Heart right ventricle (tissue), 16 donors: ENCODE data around the gene TRIM54. TPM values are rescaled to one million over a fixed set of nuclear protein-coding genes. Genes with fewer than 3 reads are reported as not detected.
"Not testable (repeated sequence)": the region's sequence is repeated elsewhere in the genome, so short reads cannot be mapped to it uniquely, and the experiment has no call there.

Experiments
- ATAC-seq, 8 donors: fragments of 200-7000 bp; cut with Tn5 transposase; one replicate each; pipeline ENCODE4 v1.9.1; 2020; ENCODE audit warnings: mild to moderate bottlenecking in 8 of 8, moderate library complexity in 8 of 8, moderate number of reproducible peaks in 1 of 8
- DNase-seq, 2 donors: peaks; one replicate each; pipeline ENCODE4 v3.0.0-alpha.2; 2020
- H3K27ac ChIP-seq, 10 donors: fragments of 200-600 bp; sonication (generic) in 2 of 10; one replicate each; pipeline versions ENCODE4 v1.5.0 to v1.8.0; 2020 to 2022; ENCODE audit warnings: mild to moderate bottlenecking in 3 of 10
- H3K27me3 ChIP-seq, 7 donors: fragments of 200-600 bp; one replicate each; pipeline ENCODE4 v1.8.0; 2021 to 2022; ENCODE audit warnings: mild to moderate bottlenecking in 2 of 7
- H3K36me3 ChIP-seq, 9 donors: fragments of 200-600 bp; sonication (generic) in 1 of 9; one replicate each; pipeline versions ENCODE4 v1.5.0 to v1.8.0; 2020 to 2022; ENCODE audit warnings: mild to moderate bottlenecking in 2 of 9
- H3K4me1 ChIP-seq, 9 donors: fragments of 200-600 bp; sonication (generic) in 1 of 9; one replicate each; pipeline versions ENCODE4 v1.5.0 to v1.8.0; 2020 to 2022; ENCODE audit warnings: mild to moderate bottlenecking in 4 of 9
- H3K4me3 ChIP-seq, 10 donors: fragments of 200-600 bp; sonication (generic) in 2 of 10; one replicate each; pipeline versions ENCODE4 v1.5.0 to v1.8.0; 2020 to 2022; ENCODE audit warnings: mild to moderate bottlenecking in 7 of 10, moderate library complexity in 2 of 10
- H3K9me3 ChIP-seq, 11 donors: fragments of 200-600 bp in 10 of 11; sonication (generic) in 2 of 11; one replicate each; pipeline versions ENCODE4 v1.5.0 to v1.8.0; 2013 to 2022; ENCODE audit warnings: mild to moderate bottlenecking in 2 of 11, control low read depth in 1 of 11, moderate library complexity in 1 of 11
- CTCF ChIP-seq, 9 donors: fragments of 200-600 bp; sonication (generic) in 2 of 9; IDR thresholded peaks; one replicate each; pipeline versions ENCODE4 v1.5.0 to v1.8.0; 2021 to 2022; ENCODE audit warnings: antibody characterized with exemption in 9 of 9, mild to moderate bottlenecking in 5 of 9, moderate library complexity in 1 of 9
- WGBS, 2 donors: extraction: QIAGEN DNeasy Blood & Tissue Kit; methylation state at CpG; one replicate each; pipeline ENCODE4 v1.1.7; 2013; ENCODE audit warnings: inconsistent platforms in 1 of 2; 5-methylcytosine and 5-hydroxymethylcytosine counted together
- intact Hi-C, 10 donors: fragments of 100-400 bp; cut with DNase I; formaldehyde crosslinking; loops; one replicate each; pipeline versions ENCODE4 v1.11.1 to v1.14.2; 2022
- polyA plus RNA-seq, 2 donors: library from polyadenylated mRNA; stranded (reverse); fragments of 200-250 nt; gene quantifications; one replicate each; pipeline ENCODE4 v1.2.3, GENCODE V29; 2013
- total RNA-seq, 10 donors: library from RNA; stranded (reverse); fragmentation: NEBNext Ultra II Directional in 3 of 10; extraction: Animal tissue kit (Norgen Biotek cat#: 25700) in 3 of 10; gene quantifications; one replicate each; pipeline versions ENCODE4 v1.2.1 to v1.2.4, GENCODE V29; 2021 to 2023
- donor health status: Arrhythmogenic right ventricular cardiomyopathy.
- donor health status: ischemic (EF 13 %, LVEDD 7.1; RV severe dilation, severe dysfunction).
- donor health status: healthy with polysubstance abuse.
- donor health status: DM: no; HTN: yes; CAD: no.
- donor health status: DM: no; HTN: no; CAD: no.
- donor health status: ischemic (EF 25% LVEDD 6.9; RV normal size, moderate dysfunction).
- donor health status: ischemic (EF 25% LVEDD 5.7; RV mildly dilated, moderate dysfunction).
- donor health status: healthy.
- donor health status: DM: yes; HTN: yes; CAD: no.
- donor health status: Ischemic cardiomyopathy.
- donor health status: ischemic (EF 35%, LVEDD 5.7; RV mildly dilated, moderate dysfunction).
- donor health status: nonischemic (EF 11% LVEDD 7.7; RV severe dilation, severe dysfunction).
- donor health status: DM: yes; HTN: yes; CAD: no.
- donor health status: PGD.
- donor health status: ischemic (EF 29% LVEDD 5.4; RV normal size, mild dysfunction).
- donor health status: nonischemic (EF 23%, LVEDD 6.1; RV moderate dilation, normal function).

The TRIM54 gene
- total and polyA plus RNA-seq, 12 donors: 131 to 568 (median 249) TPM

GRCh38 chr2:27264753-27265535 lies 17.3 kb upstream of the TRIM54 start:
- Histone ChIP-seq H3K4me1 (peaks cover 0 to 47% (median 34%) of the 10 kb centered on the region in 9 donors), H3K27me3 (peaks cover 0 to 97% (median 52%) of the 10 kb centered on the region in 7 donors), H3K27ac (peak overlapping the region in 8 of 10 donors; percentile 34 to 77 (median 48)), H3K36me3 (no peaks in the 10 kb centered on the region), H3K4me3 (peak overlapping the region in 9 of 10 donors; percentile 30 to 68 (median 63)), H3K9me3 (no peaks in the 10 kb centered on the region)
- peak; percentile 71 to 77 for DNase-seq
- peak in 8 of 9 donors; percentile 30 to 74 (median 57) for TF ChIP-seq CTCF (IDR thresholded peaks at IDR 0.05)
- intact Hi-C loops: loop anchor here in 2 of 10 donors (5.0 to 10.0 kb wide), 2 partner anchors 42 to 310 kb away; partner anchors contain the start of gene UCN (in 1 of the 2)
- peak; percentile 68 to 88 (median 80) for ATAC-seq
- WGBS, 2 donors: 2 to 3% methylated on average over 56 of the region's 56 CpGs

- H3K9me3 ChIP-seq: no peaks in the 10 kb centered on the region
- H3K4me3 ChIP-seq: no peak overlapping the region
- ATAC-seq (no peak), DNase-seq (no peak)
- peaks cover 0 to 97% (median 47%) of the 10 kb centered on the region in 7 donors for H3K27me3 ChIP-seq
- H3K4me1 ChIP-seq: peaks cover 0 to 48% (median 37%) of the 10 kb centered on the region in 9 donors
- peak overlapping the region in 6 of 10 donors; percentile 0 to 77 (median 48) for H3K27ac ChIP-seq
- intact Hi-C loops: loop anchor here in 1 of 10 donors (10.0 kb wide), 1 partner anchor 311 kb away; no protein-coding TSS in a partner anchor
- no peak for TF ChIP-seq CTCF (IDR thresholded peaks at IDR 0.05)
- H3K36me3 ChIP-seq: no peaks in the 10 kb centered on the region
Observed at GRCh38 chr2:27265536-27265870, 16.7 kb upstream of the TRIM54 start.

- 85% methylated on average over 13 of the region's 13 CpGs for WGBS, 2 donors
- not testable (repeated sequence) for H3K9me3 ChIP-seq, ATAC-seq, DNase-seq, H3K27ac ChIP-seq, H3K4me3 ChIP-seq, H3K36me3 ChIP-seq
- H3K4me1 ChIP-seq: peaks cover 4 to 54% (median 36%) of the 10 kb centered on the region in 9 donors
- intact Hi-C loops: loop anchor here in 1 of 10 donors (10.0 kb wide), 1 partner anchor 313 kb away; no protein-coding TSS in a partner anchor
- H3K27me3 ChIP-seq: peaks cover 0 to 72% (median 21%) of the 10 kb centered on the region in 7 donors
Observed at GRCh38 chr2:27268296-27268695, 13.9 kb upstream of the TRIM54 start.

GRCh38 chr2:27270131-27270530 lies 12.1 kb upstream of the TRIM54 start:
- TF ChIP-seq CTCF (IDR thresholded peaks at IDR 0.05): no peak
- no peaks in the 10 kb centered on the region for H3K36me3 ChIP-seq
- peaks cover 0 to 53% (median 6%) of the 10 kb centered on the region in 7 donors for H3K27me3 ChIP-seq
- DNase-seq: no peak
- ATAC-seq: no peak
- 72 to 82% methylated on average over 3 of the region's 3 CpGs for WGBS, 2 donors
- peak overlapping the region in 2 of 10 donors; percentile 80 to 87 for H3K27ac ChIP-seq
- H3K4me3 ChIP-seq: no peak overlapping the region
- intact Hi-C loops: no loop called here
- H3K9me3 ChIP-seq: no peaks in the 10 kb centered on the region
- peaks cover 2 to 49% (median 20%) of the 10 kb centered on the region in 9 donors for H3K4me1 ChIP-seq
